ENCODE data around the gene ITLN2. TPM values are rescaled to one million over a fixed set of nuclear protein-coding genes. Genes with fewer than 3 reads are reported as not detected.

The ITLN2 gene
- total and polyA plus RNA-seq, 9 of the 15 experiments (the other 6 are each of a cell fraction or from before 2014, with no cell fraction given): not detected

- Histone ChIP-seq H3K27me3 (ENCODE audit: control insufficient read depth in 2 of 2, insufficient read depth in 2 of 2, low read length in 2 of 2) (peaks cover 0 to 5% of the 10 kb centered on the region in 2 experiments; a peak in 1 of 5 replicates), H3K9me3 (replicated peaks; ENCODE audit: control insufficient read depth, insufficient read depth, low read depth, low read length) (0 out of 2 replicates have a peak, but pooled peaks cover 2% of the 10 kb centered on the region), H3K27ac (ENCODE audit: extremely low read depth, low read depth, low read length) (no peak overlapping the region), H3K79me2 (ENCODE audit: control insufficient read depth, insufficient read depth, low read length) (no peaks in the 10 kb centered on the region), H3K9me1 (ENCODE audit: control insufficient read depth, insufficient read depth, low read length) (no peaks in the 10 kb centered on the region), H3K4me1 (replicated peaks in 1 of 2; ENCODE audit: control insufficient read depth in 2 of 2, insufficient read depth in 2 of 2, low read length in 2 of 2) (no peaks in the 10 kb centered on the region), H3K9ac (ENCODE audit: insufficient read depth in 1 of 2, low read depth in 2 of 2, low read length in 2 of 2) (no peak overlapping the region), H3K36me3 (ENCODE audit: control insufficient read depth, insufficient read depth, low read length) (no peaks in the 10 kb centered on the region), H3K4me3 (no peak overlapping the region), H4K20me1 (replicated peaks; ENCODE audit: control insufficient read depth, insufficient read depth, low read length) (no peaks in the 10 kb centered on the region), H3K4me2 (ENCODE audit: insufficient read depth, low read length) (no peak overlapping the region), H2AFZ (ENCODE audit: low read depth, low read length) (no peak overlapping the region)
- intact Hi-C loops (cut with micrococcal nuclease): no loop called here
- no peak for FAIRE-seq
- in situ Hi-C loops (cut with MboI): no loop called here
- ChIA-PET POLR2A (no interaction called here), CTCF (ENCODE audit: low intra/inter-chr PET ratio) (no interaction called here)
- TF ChIP-seq ZFP91 (CRISPR knock-in tag; IDR thresholded peaks at IDR 0.05) (no peak), THAP12 (CRISPR knock-in tag; IDR thresholded peaks at IDR 0.05) (no peak), POLR3A (IDR thresholded peaks at IDR 0.05; ENCODE audit: borderline replicate concordance, extremely low read depth, insufficient read depth, insufficient read length) (peak; percentile 66), SNRNP70 (optimal IDR thresholded peaks at IDR 0.05; ENCODE audit: low read depth, low read length) (no peak), POU5F1 (IDR thresholded peaks at IDR 0.05; ENCODE audit: borderline replicate concordance, low read depth, low read length, partially characterized antibody) (no peak), TAF7 (tag; IDR thresholded peaks at IDR 0.05) (no peak), CBX2 (IDR thresholded peaks at IDR 0.05; ENCODE audit: insufficient read depth, low read length, poor library complexity, severe bottlenecking) (no peak), ZNF436 (CRISPR knock-in tag; IDR thresholded peaks at IDR 0.05) (no peak), TBP (optimal IDR thresholded peaks at IDR 0.05; ENCODE audit: low read depth, low read length) (peak; percentile 85), ILK (tag; IDR thresholded peaks at IDR 0.05; ENCODE audit: borderline replicate concordance, low read depth) (no peak), ARNT (IDR thresholded peaks at IDR 0.05) (no peak), ZNF184 (CRISPR knock-in tag; IDR thresholded peaks at IDR 0.05) (no peak), POLR2B (IDR thresholded peaks at IDR 0.05; ENCODE audit: low read depth, partially characterized antibody) (no peak), POLR2H (tag; IDR thresholded peaks at IDR 0.05; ENCODE audit: low read depth) (peak; percentile 73)
- no TSS peak for BruUV-seq (replicated peaks)
- WGBS (ENCODE audit: insufficient coverage, low coverage, missing lambda C conversion rate): 0% methylated on average over 5 of the region's 5 CpGs
- ATAC-seq: no peak
- no peak for DNase-seq (ENCODE audit: extremely low read depth in 1 of 4, low spot score in 3 of 4)
Measured at GRCh38 chr1:160925652-160926244, 28.9 kb downstream of the ITLN2 start.
